Coronary artery (tissue), 2 donors: ENCODE data around the gene ABRACL.

Experiments
- DNase-seq: peaks from one replicate; pipeline ENCODE4 v3.0.0-alpha.2; 2017; ENCODE audit warnings: low spot score
- H3K27ac ChIP-seq, 2 donors: fragments of 200-600 bp; sonication (generic); one replicate each; pipeline ENCODE4 v1.5.1; 2016 to 2019
- H3K4me3 ChIP-seq: fragments of 200-600 bp; sonication (generic); 2 replicates; pipeline ENCODE4 v1.5.1; 2016; ENCODE audit warnings: mild to moderate bottlenecking, moderate library complexity
- TF ChIP-seq, protein P1 (sequence below): fragments of 200-600 bp; sonication (generic); IDR thresholded peaks from one replicate; pipeline ENCODE4 v1.5.1; 2019; ENCODE audit warnings: antibody characterized with exemption

Gene ABRACL, protein sequence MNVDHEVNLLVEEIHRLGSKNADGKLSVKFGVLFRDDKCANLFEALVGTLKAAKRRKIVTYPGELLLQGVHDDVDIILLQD

DNA sequence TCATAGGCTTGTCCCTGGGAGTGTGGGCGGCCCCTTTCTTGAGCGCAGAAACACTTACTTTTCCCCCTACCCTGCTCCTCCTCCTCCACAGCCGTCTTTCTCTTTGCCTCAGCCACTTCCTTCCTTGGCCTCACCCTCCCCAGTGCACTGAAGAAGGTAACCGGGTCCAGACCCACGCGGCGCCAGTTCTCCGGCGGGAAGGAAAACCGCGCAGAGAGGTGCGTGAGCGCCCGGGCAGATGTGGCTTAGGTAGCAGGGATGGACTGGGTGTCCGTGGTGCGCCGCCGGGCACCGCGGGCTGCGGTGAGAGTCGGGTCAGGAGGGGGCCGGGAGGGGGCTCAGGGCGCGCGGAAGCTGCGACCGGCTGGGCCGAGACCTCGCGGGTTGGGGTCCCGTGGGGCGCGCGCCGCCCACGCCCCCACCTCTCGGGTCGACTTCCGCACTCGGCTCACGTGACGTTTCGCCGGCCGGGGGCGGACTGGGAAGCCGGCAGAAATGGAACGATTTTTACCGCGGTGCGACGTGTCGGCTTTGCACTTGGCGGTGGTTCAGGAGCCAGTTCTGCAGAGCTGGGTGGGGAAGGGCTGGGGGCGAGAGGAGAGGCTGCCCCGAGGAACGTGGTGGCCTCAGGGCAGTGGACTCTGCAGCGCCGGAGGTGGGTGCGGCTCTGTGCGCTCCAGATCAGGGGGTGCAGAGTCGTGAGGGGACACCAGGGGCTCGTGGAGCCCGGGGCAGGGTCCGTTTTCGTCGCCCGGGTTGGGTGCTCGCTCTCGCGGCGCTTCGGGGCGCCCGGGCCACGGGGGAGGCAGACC, at the start of gene ABRACL:
Gene ABRACL, plus strand, starts transcription at position 88 of the 812 bp plus-strand sequence. CDS start 5,416 bp downstream, outside the sequence.
- DNase-seq = peak; percentile 76
- TF ChIP-seq, protein P1, sequence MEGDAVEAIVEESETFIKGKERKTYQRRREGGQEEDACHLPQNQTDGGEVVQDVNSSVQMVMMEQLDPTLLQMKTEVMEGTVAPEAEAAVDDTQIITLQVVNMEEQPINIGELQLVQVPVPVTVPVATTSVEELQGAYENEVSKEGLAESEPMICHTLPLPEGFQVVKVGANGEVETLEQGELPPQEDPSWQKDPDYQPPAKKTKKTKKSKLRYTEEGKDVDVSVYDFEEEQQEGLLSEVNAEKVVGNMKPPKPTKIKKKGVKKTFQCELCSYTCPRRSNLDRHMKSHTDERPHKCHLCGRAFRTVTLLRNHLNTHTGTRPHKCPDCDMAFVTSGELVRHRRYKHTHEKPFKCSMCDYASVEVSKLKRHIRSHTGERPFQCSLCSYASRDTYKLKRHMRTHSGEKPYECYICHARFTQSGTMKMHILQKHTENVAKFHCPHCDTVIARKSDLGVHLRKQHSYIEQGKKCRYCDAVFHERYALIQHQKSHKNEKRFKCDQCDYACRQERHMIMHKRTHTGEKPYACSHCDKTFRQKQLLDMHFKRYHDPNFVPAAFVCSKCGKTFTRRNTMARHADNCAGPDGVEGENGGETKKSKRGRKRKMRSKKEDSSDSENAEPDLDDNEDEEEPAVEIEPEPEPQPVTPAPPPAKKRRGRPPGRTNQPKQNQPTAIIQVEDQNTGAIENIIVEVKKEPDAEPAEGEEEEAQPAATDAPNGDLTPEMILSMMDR = no peak

DNA sequence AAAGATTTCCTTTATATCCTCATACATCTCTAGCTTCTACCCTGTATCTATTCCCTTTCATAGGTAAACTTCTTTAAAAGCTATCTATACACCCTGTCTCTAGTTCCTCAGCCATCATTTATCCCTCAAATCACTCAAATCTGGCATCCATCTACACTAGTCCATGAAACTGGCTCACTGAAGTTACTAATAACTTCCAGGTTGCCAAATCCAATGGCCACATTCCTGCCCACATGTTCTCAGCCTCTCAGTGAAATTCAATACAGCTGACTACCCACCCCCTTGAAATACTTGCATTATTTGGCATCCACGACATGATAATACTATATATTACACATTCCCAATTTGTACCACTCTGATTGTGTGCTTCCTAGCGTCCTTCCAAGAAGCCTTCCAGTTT, 49.2 kb upstream of the ABRACL start:
- H3K4me3 ChIP-seq = no peak overlapping the region
- DNase-seq = no peak
- no peak overlapping the region for H3K27ac ChIP-seq
- TF ChIP-seq, protein P1 = no peak

More for the DNA sequence above, at the start of gene ABRACL:
- peak within 1 kb of the TSS; percentile 61 to 86 for H3K27ac ChIP-seq
- peak within 1 kb of the TSS; percentile 96 for H3K4me3 ChIP-seq

DNA sequence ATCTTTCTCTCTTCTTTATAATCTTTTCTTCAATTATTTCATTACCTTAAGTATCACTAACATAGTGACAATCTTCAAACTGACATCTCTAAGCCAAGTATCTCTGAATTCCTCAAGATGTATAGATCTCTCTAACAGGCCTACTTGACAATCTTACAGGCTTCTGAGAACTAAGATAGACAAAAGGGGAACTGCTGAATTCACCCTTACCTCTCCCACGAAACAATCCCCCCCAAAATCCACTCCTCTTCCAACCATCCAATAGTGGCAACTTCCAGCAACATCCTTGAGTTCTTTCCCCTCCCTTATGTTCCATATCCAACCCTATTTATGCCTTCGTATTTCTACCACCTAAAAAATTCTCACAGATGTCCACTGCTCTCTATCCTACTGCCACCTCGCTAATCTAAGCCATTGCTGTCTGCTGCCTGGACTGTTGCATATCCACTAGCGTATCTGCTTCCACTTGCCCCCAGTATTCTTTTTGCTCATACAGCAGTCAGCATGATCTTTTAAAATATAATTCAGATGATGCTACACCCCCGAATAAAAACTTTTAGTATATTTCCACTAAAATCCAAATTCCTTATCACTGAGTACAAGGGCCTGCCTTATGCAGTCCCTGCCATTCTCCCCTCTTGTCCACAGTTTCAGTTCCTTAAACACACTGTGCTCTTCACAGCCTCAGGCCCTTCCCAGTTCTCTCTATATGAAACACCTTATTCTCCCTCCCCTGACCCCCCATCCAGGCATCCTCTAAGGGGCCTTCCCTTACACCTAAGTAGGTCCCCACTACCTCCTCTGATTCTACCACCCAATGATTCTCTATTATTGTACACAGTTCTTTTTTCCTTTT, 48.5 kb upstream of the ABRACL start:
- no peak for DNase-seq
- Histone ChIP-seq H3K4me3 (no peak overlapping the region), H3K27ac (no peak overlapping the region)
- TF ChIP-seq, protein P1 = no peak

DNA sequence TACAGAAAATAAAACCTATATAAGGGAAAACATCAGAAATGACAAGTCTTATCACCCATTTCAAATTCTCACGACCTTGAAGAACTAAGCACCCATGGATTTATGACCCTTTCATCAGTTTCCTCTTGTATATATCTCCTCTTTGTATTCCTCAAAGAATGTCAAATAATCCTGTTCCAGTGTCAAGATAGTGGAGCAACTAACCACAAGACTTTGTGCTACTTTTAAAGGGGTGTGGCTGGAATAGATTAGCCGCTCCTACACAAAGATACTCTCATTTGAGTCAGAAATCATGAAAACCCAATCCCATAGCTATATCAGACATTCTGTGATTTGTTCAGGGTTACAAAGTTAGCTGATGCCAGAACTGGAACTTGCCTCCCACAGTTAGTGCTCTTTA, 47.1 kb upstream of the ABRACL start:
- no peak for DNase-seq
- no peak overlapping the region for H3K4me3 ChIP-seq
- TF ChIP-seq, protein P1 = no peak
- no peak overlapping the region for H3K27ac ChIP-seq

DNA sequence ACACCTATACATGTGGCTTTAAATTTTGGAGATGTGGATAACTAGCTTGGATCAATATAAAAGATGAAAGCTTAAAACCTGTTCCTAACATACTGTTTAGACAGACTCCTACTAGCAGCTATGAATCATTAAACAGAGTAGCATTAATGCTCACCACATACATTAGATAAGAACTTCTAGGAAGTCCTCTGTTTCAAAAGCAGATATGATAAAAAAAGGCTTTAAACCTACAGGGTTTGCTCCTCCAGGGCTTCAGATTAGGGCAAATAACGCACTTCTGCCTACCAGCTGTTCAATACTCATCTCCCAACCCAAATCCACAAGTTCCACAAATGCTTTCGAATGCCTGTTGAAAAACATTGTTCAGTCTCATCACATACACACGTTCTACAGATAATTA, 42.0 kb upstream of the ABRACL start:
- DNase-seq = no peak
- peak overlapping the region; percentile 87 for H3K4me3 ChIP-seq
- H3K27ac ChIP-seq = no peak overlapping the region
- TF ChIP-seq, protein P1 = no peak

DNA sequence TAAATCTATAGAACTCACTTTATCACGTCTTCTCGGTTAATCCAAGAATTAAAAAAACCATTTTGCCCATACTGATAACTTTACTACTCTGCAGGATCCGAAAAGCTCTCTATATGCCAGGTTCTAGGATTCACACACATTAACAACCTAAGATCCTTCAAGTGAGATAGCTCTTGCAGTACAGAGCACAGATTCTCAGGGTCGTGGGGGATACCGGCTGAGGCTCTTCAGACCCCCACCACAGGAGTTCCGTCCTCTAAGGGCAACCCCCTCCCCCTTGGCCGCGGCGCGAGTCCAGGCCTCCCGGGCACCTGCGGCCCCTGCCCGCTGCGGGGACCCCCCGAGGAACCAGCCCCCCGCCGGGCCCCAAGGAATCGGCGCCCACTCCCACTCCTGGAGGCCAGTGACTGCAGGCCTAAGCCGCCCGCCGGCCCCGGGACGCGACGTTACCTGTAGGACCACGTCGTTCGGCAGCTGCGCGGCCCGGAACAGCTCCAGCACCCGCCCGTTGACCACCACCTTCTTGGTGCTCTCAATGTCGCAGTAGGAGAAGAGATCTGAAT, 41.4 kb upstream of the ABRACL start:
- Histone ChIP-seq H3K4me3 (peak overlapping the region; percentile 87), H3K27ac (peak overlapping the region; percentile 84 to 87)
- peak; percentile 75 for DNase-seq
- TF ChIP-seq, protein P1 = no peak
